HG03565 (cell line): Measurements from ENCODE around the gene LOC128125822.
"Not testable (repeated sequence)": the region's sequence is repeated elsewhere in the genome, so short reads cannot be mapped to it uniquely, and the experiment has no call there.

Experiments
- ATAC-seq: cut with Tn5 transposase; IDR thresholded peaks from one replicate; pipeline ENCODE4 v1.9.1; 2021; ENCODE audit warnings: mild to moderate bottlenecking, moderate library complexity; ENCODE audit not compliant: unreplicated experiment

LOC128125822 gene

GRCh38 chr6:63581355-63582013 is 9.2 kb downstream of the LOC128125822 start:
- no peak for ATAC-seq

DNA sequence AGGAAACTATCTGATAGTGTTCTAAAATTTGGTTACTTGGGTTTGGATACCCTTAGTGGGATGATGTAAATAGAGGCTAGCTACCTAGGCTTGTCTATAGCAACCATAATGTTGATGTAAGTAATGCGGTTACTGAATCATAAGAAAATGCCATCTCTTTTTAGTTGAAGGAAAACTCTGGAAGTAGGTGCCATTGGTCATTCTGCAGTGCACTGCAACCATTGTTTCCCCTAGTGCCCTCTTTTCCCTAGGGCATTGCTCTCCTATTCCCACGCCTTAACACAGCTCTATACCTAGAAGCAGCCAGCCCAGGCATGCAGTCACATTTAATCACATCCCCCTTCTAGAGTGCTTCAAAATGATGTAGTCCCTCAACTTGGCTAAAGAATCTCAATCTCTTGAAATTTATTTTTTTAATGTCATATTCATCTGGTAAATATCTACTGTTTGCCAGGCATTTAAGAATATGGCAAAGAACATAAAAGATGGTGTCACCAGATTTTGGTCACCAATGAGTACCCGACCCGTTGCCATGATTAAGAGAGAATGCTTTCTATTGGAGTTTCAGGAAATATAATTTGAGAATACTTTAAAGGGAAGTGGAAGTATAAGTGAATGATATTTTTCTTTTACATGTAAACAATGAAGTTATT is 10.4 kb downstream of the LOC128125822 start:
- no peak for ATAC-seq

DNA sequence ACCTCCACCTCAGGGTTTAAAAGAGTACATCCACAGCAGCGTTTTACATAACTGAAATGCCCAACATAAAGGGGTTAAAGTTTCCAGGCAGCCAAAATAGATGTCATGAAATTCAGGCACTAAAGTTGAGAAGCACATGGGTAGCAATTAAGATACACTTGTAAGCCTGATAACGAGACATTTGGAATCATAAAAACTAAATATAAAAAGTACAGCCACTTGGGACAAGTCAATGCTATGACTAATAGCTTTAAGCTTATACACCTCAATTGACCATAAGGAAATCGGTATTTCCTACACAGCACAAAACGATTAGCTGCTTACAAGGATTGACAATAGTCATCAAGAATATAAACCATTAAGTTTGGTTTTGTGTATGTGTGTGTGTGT is 11.8 kb downstream of the LOC128125822 start:
- ATAC-seq, result no peak

DNA sequence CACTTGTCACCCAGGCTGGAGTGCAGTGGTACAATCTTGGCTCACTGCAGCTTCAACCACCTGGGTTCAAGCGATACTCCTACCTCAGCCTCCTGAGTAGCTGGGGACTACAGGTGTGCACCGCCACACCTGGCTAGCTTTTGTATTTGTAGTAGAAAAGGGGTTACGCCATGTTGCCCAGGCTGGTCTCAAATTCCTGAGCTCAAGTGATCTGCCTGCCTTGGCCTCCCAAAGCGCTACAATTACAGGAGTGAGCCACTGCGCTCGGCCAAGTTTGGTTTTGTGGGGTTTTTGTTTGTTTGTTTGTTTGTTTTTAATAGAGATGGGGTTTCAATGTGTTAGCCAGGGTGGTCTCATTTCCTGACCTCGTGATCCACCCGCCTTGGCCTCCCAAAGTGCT is 12.3 kb downstream of the LOC128125822 start:
- ATAC-seq, result no peak

DNA sequence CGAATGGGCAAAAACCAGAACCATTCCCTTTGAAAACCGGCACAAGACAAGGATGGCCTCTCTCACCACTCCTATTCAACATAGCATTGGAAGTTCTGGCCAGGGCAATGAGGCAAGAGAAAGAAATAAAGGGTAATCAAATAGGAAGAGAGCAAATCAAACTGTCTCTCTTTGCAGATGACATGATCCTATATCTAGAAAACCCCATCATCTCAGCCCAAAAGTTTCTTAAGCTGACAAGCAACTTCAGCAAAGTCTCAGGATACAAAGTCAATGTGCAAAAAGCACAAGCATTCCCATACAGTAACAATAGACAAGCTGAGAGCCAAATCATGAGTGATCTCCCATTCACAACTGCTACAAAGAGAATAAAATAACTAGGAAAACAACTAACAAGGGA is 13.4 kb downstream of the LOC128125822 start:
- ATAC-seq, result not testable (repeated sequence)

- no peak for ATAC-seq
Observed at GRCh38 chr6:63589952-63590411, 17.7 kb downstream of the LOC128125822 start.

GRCh38 chr6:63592886-63593285 is 20.6 kb downstream of the LOC128125822 start:
- no peak for ATAC-seq

DNA sequence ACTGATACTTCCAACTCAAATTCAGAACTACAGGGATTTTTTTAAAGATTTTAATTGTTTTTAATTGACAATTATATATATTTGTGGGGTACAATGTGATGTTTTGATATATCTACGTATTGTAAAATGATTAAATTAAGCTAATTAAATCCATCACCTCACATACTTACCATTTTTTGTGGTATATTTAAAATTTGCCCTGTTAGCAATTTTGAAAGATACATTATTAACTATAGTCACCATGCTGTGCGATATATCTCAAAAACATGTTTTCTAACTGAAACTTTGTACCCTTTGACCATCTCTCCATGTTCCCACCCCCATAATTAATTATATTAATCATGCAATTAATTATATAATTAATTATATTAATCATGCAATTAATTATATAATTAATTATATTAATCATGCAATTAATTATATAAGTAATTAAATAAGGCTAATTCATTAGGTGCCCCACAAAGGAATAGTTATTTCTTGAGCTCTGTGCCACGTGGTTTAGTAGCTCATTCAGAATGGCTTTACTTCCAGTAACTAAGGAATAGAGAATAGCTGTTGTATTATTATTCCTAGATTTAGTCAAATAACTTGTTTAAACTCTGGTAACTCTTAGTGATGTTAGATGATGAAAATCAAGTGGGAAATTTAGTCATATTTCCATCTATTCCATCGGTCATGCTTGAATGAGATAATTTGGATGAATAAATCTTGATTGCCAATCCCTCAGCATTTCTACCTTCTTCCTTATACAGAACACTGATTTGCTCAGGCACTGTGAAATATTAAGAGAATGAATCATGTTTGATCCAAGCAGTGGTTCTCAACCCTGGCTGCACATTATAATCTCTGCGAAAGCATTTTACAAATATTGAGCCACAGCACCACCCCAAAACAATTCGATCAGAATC is 25.1 kb downstream of the LOC128125822 start:
- no peak for ATAC-seq

DNA sequence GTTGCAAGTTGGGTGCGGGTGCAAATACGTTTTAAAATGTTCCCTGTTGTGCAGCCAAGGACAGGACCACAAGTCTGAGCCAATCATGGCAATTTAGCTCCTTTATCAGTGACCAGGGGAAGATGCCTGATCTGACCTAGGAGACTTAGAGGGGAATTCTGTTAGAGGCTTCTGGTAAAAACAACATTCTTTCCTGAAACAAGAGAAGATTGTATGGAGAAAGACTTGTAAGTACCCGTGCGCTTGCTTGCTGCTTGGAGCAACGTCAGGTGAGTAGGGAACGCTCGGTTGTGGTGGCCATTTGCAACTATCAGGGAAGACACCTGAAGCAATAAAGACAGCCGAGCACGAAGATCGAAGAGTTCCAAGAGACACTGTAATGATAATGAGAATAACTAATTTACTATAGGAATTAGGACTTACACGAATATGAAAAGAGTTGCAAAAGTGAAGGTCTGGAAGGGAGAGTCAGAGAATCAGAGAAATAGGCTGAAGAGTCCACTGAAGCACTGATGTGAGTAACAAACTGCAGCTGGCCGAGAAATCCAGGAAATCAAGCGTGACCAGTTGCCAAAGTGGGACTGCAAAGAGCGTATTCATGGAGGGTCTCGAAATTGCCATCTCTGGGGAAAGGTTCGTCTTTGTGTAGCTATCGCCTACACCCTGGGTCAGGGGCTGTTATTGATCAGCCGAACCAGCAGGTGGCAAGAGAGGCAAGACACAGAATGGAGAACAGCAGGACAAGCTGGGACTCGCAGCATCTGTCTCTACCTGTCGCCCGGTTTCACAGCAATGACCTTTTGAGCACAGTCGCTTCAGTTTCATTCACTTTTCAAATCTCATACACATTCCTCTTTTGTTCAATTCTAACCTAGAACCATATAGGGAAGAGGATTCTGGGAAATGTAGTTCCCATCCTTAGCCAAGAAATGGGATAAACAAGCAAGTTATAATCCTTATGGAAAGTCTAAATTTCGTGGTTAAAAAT is 26.1 kb downstream of the LOC128125822 start:
- ATAC-seq, result peak; percentile 99

DNA sequence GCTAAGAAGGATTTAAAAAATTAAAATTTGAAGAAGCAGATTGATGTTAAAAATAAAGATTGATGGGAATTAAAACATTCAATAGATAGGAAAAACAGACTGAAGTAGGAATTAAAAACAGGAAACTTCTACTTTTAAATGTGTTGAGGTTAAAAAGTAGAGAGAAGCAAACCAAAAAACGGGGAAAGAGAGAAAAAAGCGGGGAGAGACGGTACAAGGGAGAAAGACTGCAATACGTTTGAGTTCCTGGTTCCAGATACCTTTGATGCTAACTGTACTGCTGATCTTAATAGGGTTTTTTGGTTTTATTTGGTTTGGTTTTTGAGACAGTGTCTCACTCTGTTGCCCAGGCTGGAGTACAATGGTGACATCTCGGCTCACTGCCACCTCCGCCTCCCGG is 27.0 kb downstream of the LOC128125822 start:
- ATAC-seq, result no peak

DNA sequence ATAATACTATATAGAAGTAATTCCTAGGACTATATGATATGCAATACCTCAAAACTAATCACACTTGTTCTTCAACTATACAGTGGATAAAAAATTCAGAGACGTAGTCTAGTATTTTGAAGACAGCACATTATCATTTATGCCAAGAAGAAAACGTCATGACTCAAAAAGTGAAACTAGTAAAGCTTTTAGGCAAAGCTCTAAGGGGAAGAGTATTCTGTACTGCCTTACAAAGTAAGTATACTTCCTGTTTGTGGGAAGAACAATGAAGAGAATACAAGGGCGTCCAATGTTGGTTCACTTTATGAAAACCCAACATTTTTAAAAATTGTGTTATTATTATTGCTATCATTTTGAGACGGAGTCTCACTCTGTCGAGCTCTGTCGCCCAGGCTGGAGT is 27.9 kb downstream of the LOC128125822 start:
- ATAC-seq, result no peak

- ATAC-seq, result no peak
Observed at GRCh38 chr6:63609231-63609630, 37.0 kb downstream of the LOC128125822 start.

- no peak for ATAC-seq
Observed at GRCh38 chr6:63610944-63611343, 38.7 kb downstream of the LOC128125822 start.

GRCh38 chr6:63611560-63611959 is 39.3 kb downstream of the LOC128125822 start:
- no peak for ATAC-seq

- no peak for ATAC-seq
Observed at GRCh38 chr6:63615590-63615989, 43.3 kb downstream of the LOC128125822 start.
